Effector CD4-positive, alpha-beta T cell (primary cell): Measurements from ENCODE around the gene SLC3A2.
"Not testable (repeated sequence)": the region's sequence is repeated elsewhere in the genome, so short reads cannot be mapped to it uniquely, and the experiment has no call there.

Source experiments
- DNase-seq: peaks from one replicate; pipeline ENCODE4 v3.0.0-alpha.2; 2020

The SLC3A2 gene

DNA sequence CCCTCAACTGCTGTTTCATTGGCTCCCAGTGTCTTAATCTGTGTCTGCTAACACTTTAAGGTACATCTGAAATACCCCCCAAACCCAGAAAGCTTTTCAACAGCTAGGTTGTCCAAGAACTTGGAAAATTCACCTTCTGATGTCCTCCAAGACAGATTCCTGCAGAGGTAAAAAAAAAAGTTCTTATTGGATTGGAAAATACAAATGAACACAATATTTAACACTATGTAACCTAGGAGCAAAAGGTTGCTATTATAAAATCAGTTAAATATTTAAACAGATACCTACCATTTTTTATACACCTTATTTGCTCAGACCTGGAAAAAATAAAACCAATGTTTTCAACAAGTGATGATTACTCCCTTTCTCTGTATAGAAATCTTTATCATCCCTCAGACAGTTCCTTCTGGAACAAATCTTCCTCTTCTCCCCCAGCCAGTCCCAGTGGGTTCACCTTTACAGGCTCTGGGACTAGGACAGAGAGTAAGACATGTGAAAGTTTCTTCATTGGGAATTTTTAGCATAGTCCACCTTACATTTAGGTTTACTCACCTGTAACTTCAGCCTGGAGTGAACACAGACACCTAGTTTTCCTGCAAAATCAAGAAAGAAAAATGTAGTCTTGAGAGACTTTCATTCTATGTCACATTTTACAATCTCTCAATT, 28.0 kb upstream of the SLC3A2 start:
- DNase-seq: no peak

DNA sequence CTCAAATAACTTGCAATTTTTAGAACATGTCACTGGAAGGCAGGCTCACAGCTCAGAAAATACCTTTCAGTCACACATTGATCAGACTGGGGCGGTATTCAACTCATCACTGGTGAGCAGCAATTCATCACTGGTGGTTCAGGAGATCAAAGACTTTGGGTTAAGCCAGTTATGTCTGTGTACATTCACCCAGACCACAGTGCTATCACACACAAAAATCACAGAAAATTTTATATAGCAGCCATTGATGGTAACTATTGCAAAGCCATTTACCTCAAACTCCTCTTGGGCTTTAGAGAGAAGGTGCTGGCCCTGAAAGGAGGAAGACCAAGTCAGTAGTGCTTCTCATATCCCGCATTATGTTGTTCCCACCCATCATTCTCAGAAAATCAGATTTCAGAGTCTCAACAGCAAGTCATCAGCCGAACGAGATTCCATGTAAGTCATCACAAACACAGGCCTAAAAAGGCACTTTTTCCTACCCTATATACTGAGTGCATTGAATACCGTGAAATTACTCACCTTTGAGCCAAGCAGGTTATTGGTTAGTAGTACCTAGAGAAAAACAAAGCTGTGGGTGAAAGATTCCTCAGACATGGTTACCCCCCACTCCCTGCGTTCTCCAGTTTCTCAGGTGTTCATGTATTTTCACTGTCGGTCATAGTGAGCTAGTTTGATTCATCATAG, 27.3 kb upstream of the SLC3A2 start:
- DNase-seq: no peak

DNA sequence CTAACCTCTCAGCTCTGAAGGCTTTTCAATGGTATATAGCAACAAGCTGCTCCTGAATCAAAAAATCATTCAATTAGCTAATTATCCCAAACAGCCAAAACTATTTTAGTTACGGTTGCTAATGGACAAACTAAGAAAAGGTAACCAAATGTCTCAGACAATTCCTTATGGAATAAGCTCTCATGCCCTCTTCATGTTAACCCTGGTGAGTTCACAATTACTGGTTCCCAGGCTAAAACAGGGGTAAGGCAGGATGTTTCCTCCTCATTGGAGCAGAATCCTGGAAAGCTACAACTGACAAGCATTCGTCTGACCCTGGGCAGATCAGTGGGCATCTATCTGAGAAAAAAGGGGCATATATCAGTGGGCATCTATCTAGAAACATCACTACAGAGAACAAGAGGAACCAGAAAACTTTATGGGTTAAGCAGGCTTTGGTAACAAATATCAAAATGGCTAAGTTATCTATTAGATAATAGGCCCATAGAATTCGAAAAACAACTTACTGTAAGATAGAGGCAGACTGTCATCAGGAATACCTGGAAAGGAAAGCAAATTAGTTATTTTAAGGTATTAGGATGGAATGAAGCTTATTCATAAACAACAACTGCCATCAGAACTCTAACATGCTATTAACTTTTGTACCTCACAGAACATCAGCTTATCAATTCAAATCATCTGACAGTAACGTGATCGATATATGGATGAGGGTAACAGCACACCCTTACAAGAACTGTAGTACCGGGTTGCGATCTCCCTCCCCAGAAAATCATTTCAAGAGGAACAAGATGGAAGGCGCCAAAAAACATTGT, 26.5 kb upstream of the SLC3A2 start:
- no peak for DNase-seq

DNA sequence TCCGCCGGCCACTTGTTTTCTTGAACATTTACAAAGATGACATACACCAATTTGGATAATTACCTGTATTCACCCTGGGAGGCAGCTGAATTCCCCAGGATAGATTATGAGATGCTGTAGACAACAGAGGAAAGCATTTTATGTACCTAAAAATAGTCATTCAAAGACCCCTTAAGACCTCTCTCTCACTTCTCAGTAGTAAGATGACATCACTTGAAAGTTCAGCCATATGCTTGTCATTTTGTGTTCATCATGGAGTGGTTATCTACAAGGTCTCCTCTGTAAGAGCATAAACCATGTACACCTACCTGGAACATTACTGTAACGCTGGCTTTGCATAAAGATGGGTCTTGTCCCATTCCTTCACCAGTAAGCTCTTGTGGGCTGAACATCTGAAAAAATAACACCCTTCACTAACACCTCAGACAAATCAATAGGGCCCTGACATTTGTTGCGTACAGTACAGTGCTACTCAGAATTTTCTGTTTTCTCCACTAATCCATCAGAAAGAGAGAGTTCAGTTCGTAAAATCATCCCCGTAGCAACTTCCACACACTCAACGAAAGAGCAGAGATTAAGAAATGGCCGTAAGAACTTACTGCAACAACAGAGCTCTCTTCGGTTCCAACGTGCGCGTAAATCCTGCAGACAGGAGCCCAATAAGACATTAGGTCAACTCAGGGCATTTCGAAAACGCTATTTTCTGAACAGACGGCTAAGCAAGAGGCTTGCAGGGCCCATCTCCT, 25.7 kb upstream of the SLC3A2 start:
- DNase-seq: no peak

DNA sequence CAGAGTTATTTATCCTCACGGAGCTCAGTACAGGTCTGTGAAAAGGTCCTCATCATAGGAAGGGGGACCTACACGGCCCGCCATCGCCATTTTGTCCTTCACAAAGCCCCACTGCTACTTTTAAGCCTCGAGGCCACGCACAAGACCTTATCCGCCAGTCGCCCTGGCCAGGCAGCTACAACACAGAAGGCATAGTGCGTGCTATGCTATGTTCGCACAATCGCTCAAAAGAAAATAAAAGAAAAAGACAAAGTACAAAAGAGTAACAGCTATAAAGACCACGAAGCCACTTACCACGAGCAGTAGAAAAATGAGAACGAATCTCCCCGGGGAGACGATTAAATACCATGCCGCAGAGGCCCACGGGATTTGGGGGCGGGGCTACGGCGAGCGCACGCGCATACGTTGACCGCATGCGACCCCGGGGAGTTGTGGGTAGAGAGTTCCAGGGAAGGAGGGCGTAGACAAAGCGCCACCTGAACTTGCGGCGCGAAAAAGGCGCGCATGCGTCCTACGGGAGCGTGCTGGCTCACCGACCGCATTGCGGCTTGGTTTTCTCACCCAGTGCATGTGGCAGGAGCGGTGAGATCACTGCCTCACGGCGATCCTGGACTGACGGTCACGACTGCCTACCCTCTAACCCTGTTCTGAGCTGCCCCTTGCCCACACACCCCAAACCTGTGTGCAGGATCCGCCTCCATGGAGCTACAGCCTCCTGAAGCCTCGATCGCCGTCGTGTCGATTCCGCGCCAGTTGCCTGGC, 24.9 kb upstream of the SLC3A2 start:
- peak; percentile 96 for DNase-seq

DNA sequence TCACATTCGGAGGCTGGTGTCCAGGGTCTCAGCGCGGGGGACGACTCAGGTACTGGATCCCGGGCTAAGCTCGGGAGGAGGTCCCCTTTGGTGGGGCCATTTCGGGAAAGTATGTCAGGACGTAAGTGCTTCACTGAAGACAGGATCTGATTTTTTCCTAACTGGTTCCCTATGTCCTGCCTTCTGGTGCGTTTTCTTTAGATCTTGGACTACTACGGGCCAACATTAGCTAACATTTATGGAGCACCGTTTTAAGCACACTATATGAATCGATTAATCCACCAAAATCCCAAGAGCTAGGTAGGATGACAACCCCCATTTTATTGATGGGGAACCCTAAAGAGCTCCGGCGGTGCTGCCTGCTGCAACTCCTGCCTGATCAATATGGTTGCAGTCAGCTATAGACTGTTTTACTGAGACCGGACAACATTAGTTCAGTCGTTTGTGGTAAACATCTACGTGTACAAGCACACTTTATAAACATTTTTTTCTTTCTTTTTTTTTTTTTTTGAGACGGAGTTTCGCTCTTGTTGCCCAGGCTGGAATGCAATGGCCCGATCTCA, 24.3 kb upstream of the SLC3A2 start:
- DNase-seq: no peak

DNA sequence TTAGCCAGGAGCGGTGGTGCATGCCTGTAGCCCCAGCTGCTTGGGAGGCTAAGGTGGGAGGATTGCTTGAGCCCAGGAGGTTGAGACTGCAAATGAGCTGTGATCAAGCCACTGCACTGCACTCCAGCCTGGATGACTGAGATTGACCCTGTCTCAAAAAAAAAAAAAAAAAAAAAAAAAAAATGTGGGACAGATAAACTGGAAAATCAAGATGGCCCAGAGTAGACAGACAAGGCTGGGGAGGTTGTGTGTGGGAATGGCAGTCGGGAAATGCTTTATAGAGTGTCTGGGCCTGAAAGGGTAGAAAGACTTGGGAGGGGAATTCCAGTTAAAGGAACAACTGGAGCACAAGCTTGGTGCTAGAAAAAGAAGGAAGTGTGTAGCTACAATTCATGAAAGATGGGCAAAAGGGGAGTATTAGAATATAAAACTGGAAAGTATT, 23.1 kb upstream of the SLC3A2 start:
- no peak for DNase-seq

DNA sequence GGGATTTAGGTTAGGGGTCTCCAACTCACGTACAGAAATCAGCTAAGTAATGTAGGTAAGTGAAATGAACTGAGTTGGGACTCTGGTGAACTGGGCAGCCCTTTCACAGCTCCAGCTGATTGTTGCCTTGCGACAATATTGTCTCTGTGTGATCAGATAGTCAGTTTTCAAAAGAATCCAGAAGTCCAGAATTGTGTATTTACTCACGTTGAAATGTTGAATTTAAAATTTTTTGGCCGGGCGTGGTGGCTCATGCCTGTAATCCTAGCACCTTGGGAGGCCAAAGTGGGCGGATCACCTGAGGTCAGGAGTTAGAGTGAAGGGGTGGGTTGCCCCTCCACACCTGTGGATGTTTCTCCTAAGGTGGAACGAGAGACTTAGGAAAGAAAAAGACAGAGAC, 22.5 kb upstream of the SLC3A2 start:
- DNase-seq: no peak

DNA sequence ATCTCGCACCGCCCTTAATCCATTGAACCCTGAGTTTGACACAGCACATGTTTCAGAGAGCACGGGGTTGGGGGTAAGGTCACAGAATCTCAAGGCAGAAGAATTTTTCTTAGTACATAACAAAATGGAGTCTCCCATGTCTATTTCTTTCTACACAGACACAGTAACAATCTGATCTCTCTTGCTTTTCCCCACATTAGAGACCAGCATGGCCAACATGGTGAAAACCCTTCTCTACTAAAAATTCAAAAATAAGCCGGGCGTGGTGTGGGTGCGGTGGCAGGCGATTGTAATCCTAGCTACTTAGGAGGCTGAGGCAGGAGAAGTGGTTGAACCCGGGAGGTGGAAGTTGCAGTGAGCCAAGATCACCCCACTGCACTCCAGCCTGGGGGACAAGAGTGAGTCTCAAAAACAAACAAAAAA, 21.4 kb upstream of the SLC3A2 start:
- DNase-seq: not testable (repeated sequence)

DNA sequence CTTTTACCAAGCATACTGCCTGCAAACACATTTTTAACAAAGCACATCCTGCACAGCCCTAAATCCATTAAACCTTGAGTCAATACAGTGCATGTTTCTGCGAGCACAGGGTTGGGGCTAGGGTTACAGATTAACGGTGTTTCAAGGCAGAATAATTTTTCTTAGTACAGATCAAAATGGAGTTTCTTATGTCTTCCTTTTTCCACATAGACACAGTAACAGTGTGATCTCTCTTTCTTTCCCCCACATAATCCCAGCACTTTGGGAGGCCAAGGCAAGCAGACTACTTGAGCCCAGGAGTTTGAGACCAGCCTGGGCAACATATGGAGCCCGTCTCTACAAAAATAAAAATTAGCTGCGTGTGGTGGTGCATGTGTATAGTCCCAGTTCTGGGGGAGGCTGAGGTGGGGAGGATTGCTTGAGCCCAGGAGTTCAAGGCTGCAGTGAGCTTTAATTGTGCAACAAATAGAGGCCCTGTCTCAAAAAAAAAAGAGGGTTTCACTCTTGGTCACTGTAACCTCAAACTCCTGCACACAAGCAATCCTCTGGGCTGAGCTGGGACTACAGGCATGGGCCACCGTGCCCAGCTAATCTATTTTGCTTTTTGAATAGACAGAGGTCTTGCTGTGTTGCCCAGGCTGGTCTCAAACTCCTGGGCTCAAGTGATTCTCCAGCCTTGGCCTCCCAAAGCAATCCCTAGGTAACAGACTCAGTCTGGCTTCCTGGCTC, 19.7 kb upstream of the SLC3A2 start:
- no peak for DNase-seq

DNA sequence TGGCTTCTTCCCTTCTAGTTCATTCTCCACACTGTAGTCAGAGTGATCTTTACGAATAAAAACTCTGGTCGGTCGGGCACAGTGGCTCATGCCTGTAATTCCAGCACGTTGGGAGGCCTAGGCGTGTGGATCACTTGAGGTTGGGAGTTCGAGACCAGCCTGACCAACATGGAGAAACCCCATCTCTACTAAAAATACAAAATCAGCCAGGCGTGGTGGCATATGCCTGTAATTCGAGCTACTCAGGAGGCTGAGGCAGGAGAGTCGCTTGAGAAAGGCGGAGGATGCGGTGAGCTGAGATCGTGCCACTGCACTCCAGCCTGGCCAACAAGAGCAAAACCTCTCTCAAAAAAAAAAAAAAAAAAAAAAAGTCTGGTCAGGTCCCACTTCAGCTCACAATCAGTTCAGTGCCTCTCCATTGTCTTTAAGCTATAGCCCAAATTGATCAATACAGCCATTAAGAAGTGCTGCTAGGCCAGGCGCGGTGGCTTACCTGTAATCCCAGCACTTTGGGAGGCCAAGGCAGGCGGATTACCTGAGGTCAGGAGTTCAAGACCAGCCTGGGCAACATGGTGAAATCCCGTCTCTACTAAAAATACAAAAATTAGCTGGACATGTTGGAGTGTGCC, 19.0 kb upstream of the SLC3A2 start:
- DNase-seq: not testable (repeated sequence)

DNA sequence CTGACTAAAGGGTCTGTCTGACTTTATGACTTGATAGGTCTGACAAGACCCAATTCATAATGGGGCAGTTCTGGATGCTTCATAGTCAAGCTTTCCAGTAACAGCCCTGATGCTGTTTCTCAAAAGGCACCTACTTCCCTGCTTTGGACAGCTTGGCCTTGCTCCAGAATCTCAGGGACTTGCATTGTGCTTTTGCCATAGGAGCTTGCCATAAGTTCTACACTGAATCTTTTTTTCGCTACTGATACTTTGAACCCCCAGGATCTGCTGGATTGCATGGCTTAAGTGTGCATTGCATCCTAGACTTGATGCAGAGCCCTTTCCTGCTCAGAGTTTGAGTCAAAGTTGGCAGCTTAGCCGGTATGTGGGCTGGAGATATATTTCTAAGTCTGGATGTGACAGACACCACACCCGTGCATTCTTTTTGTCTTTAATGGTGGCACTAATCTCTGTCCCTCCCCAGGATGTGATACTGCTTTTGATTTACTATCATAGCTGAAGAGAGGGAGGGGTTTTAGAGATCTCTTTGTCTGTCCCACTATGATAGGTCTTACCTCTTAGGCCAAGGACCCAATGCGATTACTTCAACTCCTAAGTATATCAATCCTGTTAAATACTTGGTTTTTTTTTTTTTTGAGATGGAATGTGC, 16.9 kb upstream of the SLC3A2 start:
- DNase-seq: no peak

DNA sequence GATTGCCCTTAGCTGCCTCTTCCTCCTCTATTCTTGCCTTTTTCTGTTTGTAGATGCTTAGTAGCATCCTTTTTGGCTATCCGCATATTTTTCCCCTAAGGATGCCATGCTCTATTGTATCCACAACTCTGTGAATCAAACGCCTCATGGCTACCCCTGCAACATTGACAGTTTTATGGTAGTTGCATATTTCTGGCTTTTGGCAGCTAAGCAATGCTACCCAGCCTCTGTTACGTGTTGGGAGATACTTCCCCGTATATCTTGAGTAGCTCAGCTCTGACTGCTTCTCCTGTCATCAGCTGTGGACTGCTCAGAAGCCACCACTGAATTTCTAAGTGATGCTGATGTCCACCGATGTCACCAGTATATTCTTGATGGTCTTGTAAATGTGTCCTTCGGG, 15.1 kb upstream of the SLC3A2 start:
- DNase-seq: no peak

DNA sequence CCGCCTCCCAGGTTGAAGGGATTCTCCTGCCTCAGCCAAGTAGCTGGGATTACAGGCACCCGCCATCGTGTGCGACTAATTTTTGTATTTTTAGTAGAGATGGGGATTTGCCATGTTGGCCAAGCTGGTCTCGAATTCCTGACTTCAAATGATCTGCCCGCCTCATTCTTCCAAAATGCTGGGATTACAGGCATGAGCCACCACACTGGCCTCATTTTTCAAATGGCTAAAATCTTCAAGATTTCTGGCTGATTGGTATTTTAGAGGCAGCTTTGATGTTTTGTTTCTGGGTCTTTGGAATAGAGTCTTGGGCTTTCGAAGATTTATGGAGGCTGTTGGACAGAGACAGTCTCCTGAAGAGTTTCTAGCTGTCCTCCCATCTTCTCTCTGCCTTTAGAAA, 5.8 kb upstream of the SLC3A2 start:
- no peak for DNase-seq

DNA sequence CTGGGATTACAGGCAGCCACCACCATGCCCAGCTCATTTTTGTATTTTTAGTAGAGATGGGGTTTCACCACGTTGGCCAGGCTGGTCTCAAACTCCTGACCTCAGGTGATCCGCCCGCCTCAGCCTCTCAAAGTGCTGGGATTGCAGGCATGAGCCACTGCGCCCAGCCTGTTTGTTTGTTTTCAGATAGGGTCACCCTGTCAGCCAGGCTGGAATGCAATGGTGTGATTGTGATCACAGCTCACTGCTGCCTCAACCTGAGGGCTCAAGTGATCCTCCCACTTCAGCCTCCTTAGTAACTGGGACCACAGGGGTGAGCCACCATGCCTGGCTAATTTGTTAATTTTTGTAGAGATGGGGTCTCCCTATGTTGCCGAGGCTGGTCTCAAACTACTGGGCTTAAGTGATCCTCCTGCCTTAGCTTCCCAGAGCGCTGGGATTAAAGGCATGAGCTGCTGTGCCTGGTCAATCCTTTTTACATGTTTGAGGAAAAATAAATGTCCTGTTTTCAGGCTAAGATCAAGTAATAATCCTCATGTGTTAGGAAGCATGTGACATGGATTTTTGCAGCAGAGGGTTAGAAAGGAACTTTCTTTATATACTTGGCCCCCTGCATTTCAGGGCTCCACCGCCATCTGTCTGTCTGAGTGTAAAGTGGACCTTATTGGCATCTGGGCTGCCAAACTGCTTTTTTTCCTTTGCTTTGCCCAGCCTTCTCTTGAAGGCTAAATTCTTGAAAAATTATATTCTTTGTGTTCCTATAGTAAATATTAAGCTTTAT, 4.8 kb upstream of the SLC3A2 start:
- no peak for DNase-seq

DNA sequence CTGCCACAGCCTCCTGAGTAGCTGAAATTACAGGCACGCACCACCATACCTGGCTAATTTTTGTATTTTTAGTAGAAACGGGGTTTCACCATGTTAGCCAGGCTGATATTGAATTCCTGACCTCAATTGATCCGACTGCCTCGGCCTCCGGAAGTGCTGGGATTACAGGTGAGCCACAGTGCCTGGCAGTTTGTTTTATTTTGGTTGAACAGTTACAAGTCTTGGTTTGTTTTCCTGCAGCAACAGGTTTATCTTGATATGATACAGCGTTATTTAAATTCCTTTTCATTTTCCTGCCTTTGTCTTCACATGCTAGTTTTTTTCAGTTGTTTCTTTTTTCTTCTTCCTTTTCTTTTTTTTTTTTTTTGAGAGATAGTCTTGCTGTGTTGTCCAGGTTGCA, 4.0 kb upstream of the SLC3A2 start:
- no peak for DNase-seq

DNA sequence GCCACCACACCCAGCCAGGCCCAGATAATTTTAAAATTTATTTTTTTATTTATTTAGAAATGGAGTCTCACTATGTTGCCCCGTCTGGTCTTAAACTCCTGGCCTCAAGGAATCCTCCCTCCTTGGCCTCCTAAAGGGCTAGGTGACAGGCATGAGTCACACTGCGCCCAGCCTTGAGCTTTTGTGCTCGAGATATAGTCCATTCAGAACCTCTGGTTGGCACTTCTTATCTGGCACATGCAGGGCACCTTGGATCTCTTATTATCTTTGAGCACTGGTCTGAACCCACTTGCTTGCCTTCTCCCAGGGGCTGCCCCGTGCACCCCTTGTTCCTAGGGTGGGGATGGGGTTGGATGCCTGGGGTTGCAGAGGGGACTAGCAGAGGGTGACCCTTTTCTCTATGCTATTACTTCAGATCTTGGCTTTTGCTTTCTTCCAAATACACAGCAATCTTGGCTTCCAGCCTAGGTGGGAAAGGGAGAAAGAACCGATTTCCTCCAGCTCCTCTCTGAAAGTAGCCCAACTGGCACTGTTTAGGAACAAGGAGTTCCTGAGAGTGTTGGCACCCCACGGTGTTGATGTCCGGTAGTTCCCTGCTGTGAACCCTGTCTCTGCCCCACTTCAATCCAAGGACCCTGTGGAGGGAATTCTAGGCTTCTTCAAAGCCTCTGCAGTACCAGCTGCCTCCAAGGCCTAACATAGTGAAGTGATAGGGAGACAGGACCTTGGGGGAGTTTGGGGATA, 1.3 kb upstream of the SLC3A2 start:
- no peak for DNase-seq

DNA sequence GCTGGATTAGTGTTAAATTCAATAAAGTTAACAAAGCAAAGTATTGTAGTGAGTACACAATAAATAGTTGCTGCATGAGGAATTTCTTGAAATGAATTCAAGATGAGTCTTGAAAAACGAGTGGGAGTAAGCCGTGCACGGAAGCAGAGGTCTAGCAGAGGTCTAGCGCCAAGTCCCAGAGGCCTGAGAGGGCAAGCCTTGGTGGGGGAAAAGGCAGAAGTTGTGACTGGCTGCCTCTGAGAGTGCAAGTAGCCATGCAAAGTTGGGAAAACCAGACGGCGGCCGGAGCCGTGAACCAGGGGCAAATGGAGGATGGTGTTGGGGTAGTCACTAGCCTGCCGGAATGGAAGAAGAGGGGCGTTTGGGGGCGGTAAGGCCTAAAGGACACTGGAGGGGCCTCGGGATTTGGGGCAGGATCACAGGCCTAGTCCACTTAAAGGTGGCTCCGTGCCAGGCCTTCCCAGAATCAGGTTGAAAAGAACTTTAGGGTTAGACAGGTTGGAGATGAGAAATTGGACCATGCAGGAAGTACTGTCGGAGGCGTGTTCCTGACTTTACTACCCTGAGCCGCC, 379 bp upstream of the SLC3A2 start:
- no peak for DNase-seq
